Endothelial cell (in vitro differentiated cells): ENCODE data around the gene FGF12. TPM values are rescaled to one million over a fixed set of nuclear protein-coding genes. Genes with fewer than 3 reads are reported as not detected.

Source experiments
- DNase-seq: peaks from one replicate; pipeline ENCODE4 v3.0.0; 2021; ENCODE audit warnings: low spot score
- H3K27ac Mint-ChIP-seq: one replicate; pipeline ENCODE4 v1.8.0; 2021; ENCODE audit warnings: mixed read lengths, inconsistent platforms; ENCODE audit not compliant: unreplicated experiment
- H3K27me3 Mint-ChIP-seq: one replicate; pipeline ENCODE4 v1.8.0; 2021; ENCODE audit warnings: mild to moderate bottlenecking, moderate library complexity, mixed read lengths, inconsistent platforms; ENCODE audit not compliant: unreplicated experiment
- H3K36me3 Mint-ChIP-seq: one replicate; pipeline ENCODE4 v1.8.0; 2021; ENCODE audit warnings: mild to moderate bottlenecking, low read depth, mixed read lengths, inconsistent platforms; ENCODE audit not compliant: unreplicated experiment
- H3K4me1 Mint-ChIP-seq: one replicate; pipeline ENCODE4 v1.8.0; 2021; ENCODE audit warnings: mild to moderate bottlenecking, mixed read lengths, inconsistent platforms; ENCODE audit not compliant: unreplicated experiment
- H3K4me3 Mint-ChIP-seq: one replicate; pipeline ENCODE4 v1.8.0; 2021; ENCODE audit warnings: mild to moderate bottlenecking, mixed read lengths, inconsistent platforms; ENCODE audit not compliant: unreplicated experiment
- H3K9me3 Mint-ChIP-seq: one replicate; pipeline ENCODE4 v1.8.0; 2021; ENCODE audit warnings: mixed read lengths, inconsistent platforms; ENCODE audit not compliant: unreplicated experiment
- total RNA-seq: library from RNA; stranded (reverse); fragmentation: NEBNext Ultra II Directional; extraction: Animal tissue kit (Norgen Biotek cat#: 25700); gene quantifications from one replicate; pipeline ENCODE4 v1.2.1, GENCODE V29; 2021; ENCODE audit not compliant: unreplicated experiment
- TF ChIP-seq, protein P1 (sequence below): fragments of 200-600 bp; sonication (generic); IDR thresholded peaks from one replicate; pipeline ENCODE4 v1.5.0; 2021; ENCODE audit warnings: antibody characterized with exemption; ENCODE audit not compliant: unreplicated experiment

Gene FGF12
- total RNA-seq, 1 donor from 2014 or later, result 19.1 TPM

DNA sequence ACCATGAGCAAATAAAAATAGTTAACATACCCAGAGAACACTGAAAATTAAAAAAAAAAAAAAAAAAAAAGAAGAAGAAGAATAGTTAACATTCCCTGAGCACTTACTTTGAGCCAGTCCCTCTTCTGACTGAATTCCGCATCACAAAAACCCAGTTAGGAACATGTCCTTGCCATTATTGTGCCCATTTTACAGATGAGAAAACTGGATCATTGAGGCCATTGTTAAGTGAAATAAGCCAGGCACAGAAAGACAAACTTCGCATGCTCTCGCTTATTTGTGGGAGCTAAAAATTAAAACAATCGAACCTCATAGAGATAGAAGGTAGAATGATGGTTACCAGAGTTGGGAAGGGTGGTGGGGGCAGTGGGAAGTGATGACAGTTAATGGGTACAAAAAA lies 119.5 kb downstream of the FGF12 start:
- no peaks in the 10 kb centered on the region for H3K4me1 Mint-ChIP-seq
- H3K27ac Mint-ChIP-seq, result no peak overlapping the region
- no peak overlapping the region for H3K4me3 Mint-ChIP-seq
- no peak for DNase-seq
- TF ChIP-seq, protein P1, sequence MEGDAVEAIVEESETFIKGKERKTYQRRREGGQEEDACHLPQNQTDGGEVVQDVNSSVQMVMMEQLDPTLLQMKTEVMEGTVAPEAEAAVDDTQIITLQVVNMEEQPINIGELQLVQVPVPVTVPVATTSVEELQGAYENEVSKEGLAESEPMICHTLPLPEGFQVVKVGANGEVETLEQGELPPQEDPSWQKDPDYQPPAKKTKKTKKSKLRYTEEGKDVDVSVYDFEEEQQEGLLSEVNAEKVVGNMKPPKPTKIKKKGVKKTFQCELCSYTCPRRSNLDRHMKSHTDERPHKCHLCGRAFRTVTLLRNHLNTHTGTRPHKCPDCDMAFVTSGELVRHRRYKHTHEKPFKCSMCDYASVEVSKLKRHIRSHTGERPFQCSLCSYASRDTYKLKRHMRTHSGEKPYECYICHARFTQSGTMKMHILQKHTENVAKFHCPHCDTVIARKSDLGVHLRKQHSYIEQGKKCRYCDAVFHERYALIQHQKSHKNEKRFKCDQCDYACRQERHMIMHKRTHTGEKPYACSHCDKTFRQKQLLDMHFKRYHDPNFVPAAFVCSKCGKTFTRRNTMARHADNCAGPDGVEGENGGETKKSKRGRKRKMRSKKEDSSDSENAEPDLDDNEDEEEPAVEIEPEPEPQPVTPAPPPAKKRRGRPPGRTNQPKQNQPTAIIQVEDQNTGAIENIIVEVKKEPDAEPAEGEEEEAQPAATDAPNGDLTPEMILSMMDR, result no peak
- no peaks in the 10 kb centered on the region for H3K27me3 Mint-ChIP-seq
- no peaks in the 10 kb centered on the region for H3K9me3 Mint-ChIP-seq
- H3K36me3 Mint-ChIP-seq, result no peaks in the 10 kb centered on the region

DNA sequence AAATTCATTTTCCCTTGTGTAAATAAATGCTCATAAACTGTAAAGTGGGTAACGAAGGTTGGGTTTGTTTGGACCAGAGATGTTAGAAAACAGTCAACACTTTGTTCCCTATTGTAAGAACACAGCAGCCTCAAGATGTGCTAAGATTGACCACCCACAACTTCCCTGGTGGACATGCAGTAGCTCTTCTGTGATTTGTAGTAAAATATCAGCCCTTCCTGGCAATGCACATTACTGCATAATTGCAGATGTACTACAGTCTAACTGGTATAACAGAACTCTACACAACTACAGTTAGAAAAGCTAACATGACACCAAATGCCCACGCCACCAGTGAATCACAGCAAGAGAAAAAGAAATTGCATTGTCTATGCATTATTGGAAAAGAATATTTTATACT lies 129.4 kb downstream of the FGF12 start:
- no peak for DNase-seq
- Mint-ChIP-seq H3K27me3 (no peaks in the 10 kb centered on the region), H3K27ac (no peak overlapping the region), H3K4me1 (no peaks in the 10 kb centered on the region), H3K9me3 (no peaks in the 10 kb centered on the region), H3K4me3 (no peak overlapping the region), H3K36me3 (no peaks in the 10 kb centered on the region)
- TF ChIP-seq, protein P1, result no peak

DNA sequence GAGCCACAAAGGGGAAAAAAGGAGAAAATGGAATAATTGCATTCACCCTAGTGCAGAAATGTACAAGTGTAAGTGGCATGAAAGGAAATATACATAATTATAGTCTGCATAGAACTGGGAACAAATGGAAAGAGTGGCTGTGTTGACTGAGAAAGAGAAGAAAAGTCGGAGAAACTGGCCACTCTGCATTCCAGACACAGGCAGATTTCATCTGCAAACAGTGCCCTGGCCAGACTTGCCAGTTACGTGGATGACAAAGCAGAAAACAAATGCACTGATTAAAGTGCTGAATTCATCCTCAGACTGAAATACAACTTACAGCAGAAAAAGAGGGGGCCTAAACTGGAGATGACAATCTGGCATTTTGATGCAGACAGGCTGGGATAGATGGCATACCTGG lies 129.8 kb downstream of the FGF12 start:
- Mint-ChIP-seq H3K27ac (no peak overlapping the region), H3K4me3 (no peak overlapping the region), H3K27me3 (no peaks in the 10 kb centered on the region), H3K4me1 (no peaks in the 10 kb centered on the region), H3K9me3 (no peaks in the 10 kb centered on the region), H3K36me3 (no peaks in the 10 kb centered on the region)
- TF ChIP-seq, protein P1, result no peak
- no peak for DNase-seq

DNA sequence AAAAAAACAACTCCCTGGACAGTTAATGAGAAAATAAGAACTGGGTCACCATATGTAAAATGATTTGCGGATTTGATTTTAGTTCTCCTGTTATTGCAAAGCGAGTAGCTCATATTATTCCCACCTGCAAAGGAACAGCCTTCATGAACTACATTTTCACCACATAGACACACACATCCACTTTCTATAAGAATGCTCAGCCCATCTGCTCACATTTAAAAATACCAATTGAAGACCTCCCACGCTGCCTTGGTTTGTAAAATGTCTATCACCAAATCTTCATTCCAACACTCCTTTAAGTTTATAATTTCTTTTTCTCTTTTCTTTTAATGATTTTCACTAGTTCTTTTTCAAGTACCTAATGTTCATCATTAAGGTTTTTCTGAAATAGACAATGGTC lies 148.6 kb downstream of the FGF12 start:
- DNase-seq, result no peak
- Mint-ChIP-seq H3K36me3 (no peaks in the 10 kb centered on the region), H3K4me3 (no peak overlapping the region), H3K4me1 (no peaks in the 10 kb centered on the region), H3K27me3 (no peaks in the 10 kb centered on the region), H3K27ac (no peak overlapping the region), H3K9me3 (no peaks in the 10 kb centered on the region)
- TF ChIP-seq, protein P1, result no peak

DNA sequence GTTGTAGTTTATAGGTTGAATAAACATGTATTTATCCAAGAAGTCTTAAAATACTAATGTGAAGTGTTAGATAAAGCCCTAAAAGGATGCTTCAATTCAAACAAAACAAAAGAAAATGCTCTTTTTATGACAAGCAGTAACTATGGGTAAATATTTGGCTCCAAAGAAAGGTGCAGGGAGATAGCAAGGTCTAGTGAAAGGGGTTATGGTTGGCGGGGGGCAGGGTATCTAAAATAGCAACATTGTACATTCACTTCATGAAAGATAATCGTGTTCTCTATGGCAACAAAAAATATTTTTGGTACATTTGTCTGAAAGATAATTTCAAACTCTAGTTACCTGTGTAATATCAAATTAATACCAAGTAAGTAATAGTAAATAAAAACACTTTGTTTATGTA lies 149.5 kb downstream of the FGF12 start:
- Mint-ChIP-seq H3K9me3 (no peaks in the 10 kb centered on the region), H3K36me3 (no peaks in the 10 kb centered on the region), H3K27me3 (no peaks in the 10 kb centered on the region), H3K27ac (no peak overlapping the region), H3K4me3 (no peak overlapping the region), H3K4me1 (no peaks in the 10 kb centered on the region)
- TF ChIP-seq, protein P1, result no peak
- DNase-seq, result no peak
